Vagina (tissue), 2 donors: ENCODE data around the gene MINDY4. TPM values are rescaled to one million over a fixed set of nuclear protein-coding genes. Genes with fewer than 3 reads are reported as not detected.

Source experiments
- DNase-seq, 2 donors: peaks; one replicate each; pipeline ENCODE4 v3.0.0-alpha.2; 2017; ENCODE audit errors: extremely low spot score in 2 of 2
- H3K27ac ChIP-seq: fragments of 200-600 bp; sonication (generic); one replicate; pipeline ENCODE4 v1.5.1; 2019
- H3K27me3 ChIP-seq: fragments of 200-600 bp; sonication (generic); one replicate; pipeline ENCODE4 v1.5.1; 2019
- H3K36me3 ChIP-seq, 2 donors: fragments of 200-600 bp; sonication (generic); one replicate each; pipeline ENCODE4 v1.5.1; 2017 to 2019
- H3K4me1 ChIP-seq: fragments of 200-600 bp; sonication (generic); one replicate; pipeline ENCODE4 v1.5.1; 2019
- H3K4me3 ChIP-seq, 2 donors: fragments of 200-600 bp; sonication (generic); 1 replicate in 1 of 2; 2 replicates in 1 of 2; pipeline ENCODE4 v1.5.1; 2016 to 2019
- H3K9me3 ChIP-seq: fragments of 200-600 bp; sonication (generic); one replicate; pipeline ENCODE4 v1.5.1; 2019
- POLR2A ChIP-seq, 2 donors: fragments of 450-650 bp; IDR thresholded peaks; one replicate each; pipeline ENCODE4 v1.6.1; 2017; ENCODE audit warnings: antibody characterized with exemption in 2 of 2, mild to moderate bottlenecking in 2 of 2, moderate library complexity in 2 of 2
- POLR2AphosphoS5 ChIP-seq, 2 donors: sonication (generic); formaldehyde crosslinking; IDR thresholded peaks; one replicate each; pipeline ENCODE4 v1.9.0; 2017; ENCODE audit warnings: antibody characterized with exemption in 2 of 2, mild to moderate bottlenecking in 2 of 2, low read depth in 1 of 2; ENCODE audit not compliant: insufficient read depth in 1 of 2
- intact Hi-C: fragments of 100-400 bp; cut with DNase I; formaldehyde crosslinking; loops from one replicate; pipeline ENCODE4 v1.15.1; 2023
- total RNA-seq: library from RNA; depleted of rRNA; stranded (reverse); fragments of >200 nt; gene quantifications from one replicate; pipeline ENCODE4 v1.2.3, GENCODE V29; 2016
- TF ChIP-seq, protein P1 (sequence below), 3 experiments: fragments of 450-650 bp in 2 of 3; fragments of 200-600 bp in 1 of 3; sonication (generic) in 1 of 3; IDR thresholded peaks; one replicate each; pipeline ENCODE4 v1.5.1; 2017 to 2019; ENCODE audit warnings: antibody characterized with exemption in 3 of 3, mild to moderate bottlenecking in 2 of 3, moderate library complexity in 2 of 3

MINDY4 gene
- total RNA-seq, 1 donor from 2014 or later: 10.3 TPM

DNA sequence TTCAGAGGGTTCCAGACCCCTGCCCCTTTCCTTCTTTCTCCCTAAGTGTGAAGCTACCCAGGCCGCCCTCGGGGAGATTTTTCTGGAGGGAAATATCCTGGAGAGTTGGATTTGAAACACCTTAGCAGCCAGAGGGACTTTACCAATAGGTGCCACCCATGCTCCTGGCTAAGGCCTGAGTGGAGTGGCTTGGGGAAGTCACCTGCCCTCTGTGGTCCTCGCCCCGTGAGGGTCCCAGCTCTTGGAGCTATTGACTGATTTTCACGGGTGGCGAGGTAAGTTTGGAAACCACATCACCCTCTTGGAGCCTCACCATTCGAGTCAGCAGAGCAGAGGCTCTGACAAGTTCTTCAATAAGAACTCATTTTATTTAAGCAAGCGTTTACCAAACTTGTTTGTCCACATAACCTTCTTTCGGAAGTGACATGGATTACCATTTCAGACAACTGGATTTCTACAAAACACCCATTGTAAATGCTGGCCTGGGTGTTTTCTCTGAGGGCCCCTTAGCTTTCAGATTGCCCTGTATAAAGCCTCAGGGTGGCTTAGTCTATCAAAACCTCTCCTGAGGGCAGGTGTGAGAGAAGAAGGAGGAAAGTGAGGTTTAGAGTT is 160.8 kb downstream of the MINDY4 start:
- no peak for DNase-seq
- Histone ChIP-seq H3K4me1 (no peaks in the 10 kb centered on the region), H3K36me3 (no peaks in the 10 kb centered on the region), H3K27me3 (no peaks in the 10 kb centered on the region), H3K4me3 (no peak overlapping the region), H3K27ac (no peak overlapping the region), H3K9me3 (no peaks in the 10 kb centered on the region)
- TF ChIP-seq POLR2AphosphoS5 (IDR thresholded peaks at IDR 0.05; ENCODE audit: insufficient read depth in 1 of 2, low read depth in 1 of 2) (no peak), POLR2A (IDR thresholded peaks at IDR 0.05) (no peak)
- TF ChIP-seq, protein P1, sequence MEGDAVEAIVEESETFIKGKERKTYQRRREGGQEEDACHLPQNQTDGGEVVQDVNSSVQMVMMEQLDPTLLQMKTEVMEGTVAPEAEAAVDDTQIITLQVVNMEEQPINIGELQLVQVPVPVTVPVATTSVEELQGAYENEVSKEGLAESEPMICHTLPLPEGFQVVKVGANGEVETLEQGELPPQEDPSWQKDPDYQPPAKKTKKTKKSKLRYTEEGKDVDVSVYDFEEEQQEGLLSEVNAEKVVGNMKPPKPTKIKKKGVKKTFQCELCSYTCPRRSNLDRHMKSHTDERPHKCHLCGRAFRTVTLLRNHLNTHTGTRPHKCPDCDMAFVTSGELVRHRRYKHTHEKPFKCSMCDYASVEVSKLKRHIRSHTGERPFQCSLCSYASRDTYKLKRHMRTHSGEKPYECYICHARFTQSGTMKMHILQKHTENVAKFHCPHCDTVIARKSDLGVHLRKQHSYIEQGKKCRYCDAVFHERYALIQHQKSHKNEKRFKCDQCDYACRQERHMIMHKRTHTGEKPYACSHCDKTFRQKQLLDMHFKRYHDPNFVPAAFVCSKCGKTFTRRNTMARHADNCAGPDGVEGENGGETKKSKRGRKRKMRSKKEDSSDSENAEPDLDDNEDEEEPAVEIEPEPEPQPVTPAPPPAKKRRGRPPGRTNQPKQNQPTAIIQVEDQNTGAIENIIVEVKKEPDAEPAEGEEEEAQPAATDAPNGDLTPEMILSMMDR (IDR thresholded peaks at IDR 0.05): no peak
- intact Hi-C loops: no loop called here

- peak in 1 of 2 donors; percentile 90 for DNase-seq
- Histone ChIP-seq H3K27ac (no peak overlapping the region), H3K4me3 (no peak overlapping the region), H3K36me3 (no peaks in the 10 kb centered on the region), H3K9me3 (no peaks in the 10 kb centered on the region), H3K4me1 (no peaks in the 10 kb centered on the region), H3K27me3 (no peaks in the 10 kb centered on the region)
- TF ChIP-seq POLR2AphosphoS5 (IDR thresholded peaks at IDR 0.05; ENCODE audit: insufficient read depth in 1 of 2, low read depth in 1 of 2): no peak
- TF ChIP-seq POLR2A (IDR thresholded peaks at IDR 0.05): no peak
- TF ChIP-seq, protein P1 (IDR thresholded peaks at IDR 0.05): no peak
- intact Hi-C loops: no loop called here
Observed at GRCh38 chr7:30932562-30932961, 161.3 kb downstream of the MINDY4 start.

DNA sequence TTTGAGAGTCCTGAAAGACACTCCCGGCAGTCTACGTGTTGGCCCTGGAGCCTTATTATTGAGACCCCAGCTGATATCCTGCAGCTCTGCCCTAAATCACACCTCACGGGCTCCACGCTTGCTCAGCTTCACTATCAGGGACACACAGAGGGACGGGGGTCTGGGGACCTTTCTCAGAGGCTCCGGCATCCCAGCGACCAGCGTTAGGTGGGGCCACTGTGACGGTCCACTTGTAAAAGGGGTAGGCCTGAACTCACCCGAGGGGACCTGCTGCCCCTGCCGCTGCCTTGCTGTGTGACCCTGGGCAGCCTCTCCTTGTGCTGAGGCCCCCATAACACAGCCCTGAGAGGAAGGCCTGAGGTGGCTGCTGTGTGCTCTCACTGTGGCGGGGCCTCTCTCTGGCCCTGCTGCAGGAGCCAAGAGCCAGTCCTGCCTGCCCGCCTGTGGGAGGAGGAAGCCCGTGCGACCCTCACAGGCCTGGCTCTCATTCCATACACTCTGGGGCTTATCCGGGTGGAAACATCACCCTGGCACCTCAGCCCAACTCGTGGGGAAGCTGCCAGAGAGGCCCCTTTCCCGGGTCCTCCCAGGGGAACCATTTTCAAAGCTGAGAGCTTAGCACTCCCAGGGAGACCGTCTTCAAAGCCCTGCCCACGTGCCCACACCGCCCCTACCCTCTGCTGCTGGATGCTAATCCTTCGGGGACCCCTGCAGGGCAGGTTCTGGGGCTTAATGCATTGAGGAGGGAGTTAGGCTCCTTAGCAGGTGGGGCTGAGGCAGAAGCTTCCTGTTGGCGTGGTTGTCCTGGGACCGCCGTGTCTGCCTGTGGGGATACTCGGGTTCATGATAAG is 162.1 kb downstream of the MINDY4 start:
- TF ChIP-seq, protein P1 (IDR thresholded peaks at IDR 0.05): no peak
- TF ChIP-seq POLR2AphosphoS5 (IDR thresholded peaks at IDR 0.05; ENCODE audit: insufficient read depth in 1 of 2, low read depth in 1 of 2) (no peak), POLR2A (IDR thresholded peaks at IDR 0.05) (no peak)
- Histone ChIP-seq H3K27me3 (no peaks in the 10 kb centered on the region), H3K4me3 (no peak overlapping the region), H3K36me3 (no peaks in the 10 kb centered on the region), H3K27ac (no peak overlapping the region), H3K9me3 (no peaks in the 10 kb centered on the region), H3K4me1 (no peaks in the 10 kb centered on the region)
- intact Hi-C loops: no loop called here
- DNase-seq: no peak

DNA sequence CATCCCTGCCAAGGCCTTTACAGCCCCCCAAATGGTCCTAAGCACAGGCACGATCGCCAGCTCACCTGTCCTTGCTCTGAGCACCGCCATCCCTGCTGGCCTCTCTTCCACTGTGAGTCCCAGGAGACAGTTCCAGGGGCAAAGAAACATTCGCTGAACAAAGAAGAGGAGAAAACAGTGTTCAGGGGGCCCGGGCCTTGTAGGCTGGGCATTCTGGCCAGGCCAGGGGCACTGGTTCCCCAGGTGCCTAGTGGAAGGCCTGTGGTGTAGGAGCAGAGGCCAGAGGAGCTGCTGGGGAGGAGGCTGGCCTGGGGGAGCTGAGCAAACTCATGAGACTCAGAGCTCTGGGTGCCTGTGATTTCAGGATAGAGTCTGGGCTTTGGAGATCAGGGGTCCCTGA is 163.0 kb downstream of the MINDY4 start:
- intact Hi-C loops: no loop called here
- TF ChIP-seq, protein P1 (IDR thresholded peaks at IDR 0.05): no peak
- TF ChIP-seq POLR2AphosphoS5 (IDR thresholded peaks at IDR 0.05; ENCODE audit: insufficient read depth in 1 of 2, low read depth in 1 of 2): no peak
- no peak for TF ChIP-seq POLR2A (IDR thresholded peaks at IDR 0.05)
- Histone ChIP-seq H3K4me1 (no peaks in the 10 kb centered on the region), H3K9me3 (no peaks in the 10 kb centered on the region), H3K27me3 (no peaks in the 10 kb centered on the region), H3K36me3 (no peaks in the 10 kb centered on the region), H3K4me3 (no peak overlapping the region), H3K27ac (no peak overlapping the region)
- peak in 1 of 2 donors; percentile 83 for DNase-seq
